HG03565 (cell line): ENCODE results near the gene TRMT6.

Source experiments
- ATAC-seq: cut with Tn5 transposase; IDR thresholded peaks from one replicate; pipeline ENCODE4 v1.9.1; 2021; ENCODE audit warnings: mild to moderate bottlenecking, moderate library complexity; ENCODE audit not compliant: unreplicated experiment

The TRMT6 gene

DNA sequence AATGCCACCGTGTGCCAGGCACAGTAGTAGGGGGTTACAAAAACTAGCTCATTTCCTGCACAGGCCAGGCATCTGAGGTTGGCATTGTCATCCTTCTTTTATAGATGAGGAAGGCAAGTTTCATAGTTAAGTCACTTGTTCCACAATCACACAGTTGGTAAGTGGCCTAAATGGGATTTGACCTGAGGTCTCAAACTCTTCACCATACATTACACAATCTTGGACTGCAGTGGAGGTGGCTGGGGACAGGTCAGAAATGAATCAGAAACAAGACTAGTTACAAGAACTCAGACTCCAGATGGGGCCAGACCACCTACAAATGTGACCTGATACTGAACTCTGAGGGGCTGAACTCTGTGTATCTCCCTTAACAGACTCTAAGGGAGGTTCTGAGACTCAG is 49.4 kb downstream of the TRMT6 start:
- no peak for ATAC-seq

DNA sequence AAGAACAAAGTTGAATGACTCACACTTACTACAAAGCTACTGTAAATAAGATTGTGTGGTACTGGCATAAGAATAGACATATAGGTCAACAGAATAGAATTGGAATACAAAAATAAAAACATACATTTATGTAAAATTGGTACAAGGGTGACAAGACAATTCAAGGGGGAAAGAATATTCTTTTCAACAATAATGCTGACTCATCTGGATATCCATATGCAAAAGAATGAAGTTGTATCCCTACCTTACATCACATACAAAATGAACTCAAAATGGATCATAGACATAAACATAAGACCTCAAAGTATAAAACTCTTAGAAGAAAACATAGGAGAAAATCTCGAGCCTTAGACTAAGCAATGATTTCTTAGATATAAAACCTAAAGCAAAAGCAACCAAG is 50.9 kb downstream of the TRMT6 start:
- ATAC-seq = no peak

DNA sequence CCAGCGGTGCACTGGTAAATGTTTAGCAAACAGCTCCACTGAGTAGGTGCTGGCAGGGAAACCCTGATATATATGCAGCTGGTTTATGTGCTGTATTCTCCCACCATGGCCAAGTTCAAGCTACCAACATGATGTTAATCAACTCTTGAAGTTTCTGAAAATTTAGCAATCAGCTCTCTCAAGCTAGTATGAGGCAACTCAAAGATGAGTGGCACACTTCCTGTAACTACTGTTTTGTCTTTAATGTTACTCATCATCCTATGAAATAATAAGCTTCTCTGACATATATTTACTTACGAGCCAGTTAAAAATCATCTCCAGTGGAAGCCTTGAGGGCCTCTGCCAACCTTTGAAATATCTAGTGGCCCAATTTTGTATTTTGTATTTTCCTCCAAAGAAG is 54.7 kb downstream of the TRMT6 start:
- no peak for ATAC-seq

DNA sequence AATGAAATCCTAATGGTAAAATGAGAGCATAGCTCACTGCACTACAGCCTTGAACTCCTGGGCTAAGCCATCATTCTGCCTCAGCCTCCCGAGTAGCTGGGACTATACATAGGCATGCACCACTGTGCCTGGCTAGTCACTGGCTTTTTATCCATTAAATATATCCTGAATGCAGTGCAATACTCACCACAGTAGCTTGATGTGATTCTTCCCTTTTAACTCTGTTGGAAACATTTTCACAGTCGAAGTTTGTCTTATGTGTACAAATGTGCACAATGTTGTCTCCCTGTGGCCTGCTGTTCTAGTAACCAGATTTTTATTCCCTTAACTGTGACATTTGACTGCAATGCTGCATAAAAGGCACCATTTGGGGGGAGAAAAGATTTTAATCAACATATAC is 56.7 kb downstream of the TRMT6 start:
- no peak for ATAC-seq

DNA sequence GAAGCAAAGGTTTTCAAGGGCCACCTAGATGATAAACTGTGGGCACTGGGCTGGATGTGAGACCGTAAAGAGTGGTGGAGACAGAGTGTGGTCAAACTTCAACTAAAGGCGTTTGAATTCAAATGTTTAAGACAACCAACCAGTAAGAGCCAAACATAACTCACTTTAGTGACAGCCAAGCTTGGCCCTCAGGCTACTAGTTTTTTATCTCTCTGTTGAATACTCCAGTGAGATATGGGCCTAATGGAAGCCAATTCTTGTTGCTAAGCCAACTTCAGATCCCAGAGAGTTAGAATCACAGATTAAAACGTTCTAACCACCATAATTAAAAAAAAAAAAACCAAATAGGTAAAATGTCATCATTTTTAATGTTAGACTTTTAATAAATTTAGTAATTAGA is 57.3 kb downstream of the TRMT6 start:
- ATAC-seq = no peak

DNA sequence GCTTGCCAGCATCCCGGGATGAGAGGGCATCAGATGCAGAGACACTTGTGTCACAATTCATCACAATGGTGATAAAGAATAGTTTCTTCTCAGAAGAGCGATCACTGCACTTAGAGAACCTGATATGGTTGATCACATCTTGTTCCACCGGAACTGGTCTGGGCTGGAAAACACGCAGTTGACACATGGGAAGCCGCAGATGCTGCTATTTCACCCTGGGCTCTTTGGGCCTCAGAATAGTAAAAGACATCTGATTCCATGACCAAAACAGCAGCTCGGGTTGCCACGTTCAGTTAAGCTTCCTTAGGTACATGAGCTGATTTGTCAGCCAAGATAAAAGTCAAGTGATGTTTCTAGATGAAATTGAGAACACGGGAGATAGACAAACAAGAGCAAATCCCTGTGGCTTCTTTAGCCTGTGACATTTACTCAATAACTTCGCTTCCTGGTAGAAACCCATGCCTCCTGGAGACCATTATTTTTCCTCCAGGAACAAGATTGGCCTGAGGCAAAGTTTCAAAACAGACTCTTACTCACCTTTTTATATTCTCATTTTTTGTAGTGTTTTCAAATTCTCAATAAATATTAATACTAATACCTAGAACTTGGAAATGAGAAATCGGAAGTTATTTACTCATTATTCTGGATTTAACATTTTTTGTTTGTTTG is 59.4 kb downstream of the TRMT6 start:
- no peak for ATAC-seq

DNA sequence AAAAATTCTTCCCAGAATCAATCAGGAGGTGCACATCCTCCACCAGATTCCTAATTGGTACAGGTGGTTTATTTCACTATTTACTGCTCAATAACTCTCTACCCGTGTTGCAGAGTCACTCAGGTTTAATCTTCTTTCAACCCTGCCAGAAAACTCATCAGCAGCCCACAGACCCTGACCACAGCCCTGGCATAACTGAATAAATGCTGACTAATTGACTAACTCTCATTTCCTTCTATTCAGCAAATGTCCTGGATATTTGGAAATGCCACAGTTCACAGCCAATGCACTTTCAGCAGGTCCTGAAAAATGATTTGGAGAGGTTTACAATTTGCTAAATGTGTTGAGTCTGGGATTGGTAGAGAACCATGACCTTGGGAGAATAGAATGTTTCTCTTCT is 62.3 kb downstream of the TRMT6 start:
- no peak for ATAC-seq

DNA sequence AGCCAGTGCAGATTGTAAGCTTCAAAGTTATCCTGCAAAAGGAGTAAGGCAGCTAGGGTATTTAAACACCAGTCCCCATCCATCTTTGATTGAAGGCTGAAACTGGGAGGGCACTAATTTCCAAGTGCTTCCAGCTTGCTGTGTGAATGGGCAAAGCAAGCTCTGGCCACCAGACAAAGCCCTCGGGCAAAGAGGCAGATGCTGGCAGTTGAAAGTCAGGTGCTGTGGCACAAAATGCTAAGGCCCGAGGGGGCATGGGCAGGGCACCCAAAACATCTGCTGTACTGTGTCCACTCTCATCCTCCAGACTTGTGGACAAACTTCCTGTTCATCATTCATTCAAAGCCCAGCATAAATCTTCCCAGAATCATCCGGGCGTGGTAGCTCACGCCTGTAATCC is 62.9 kb downstream of the TRMT6 start:
- ATAC-seq = no peak
